Fibroblast of skin of back (primary cell): ENCODE measurements around the gene GPNMB.

Source experiments
- DNase-seq: peaks from one replicate; pipeline ENCODE4 v3.0.0-alpha.2; 2013

The GPNMB gene

DNA sequence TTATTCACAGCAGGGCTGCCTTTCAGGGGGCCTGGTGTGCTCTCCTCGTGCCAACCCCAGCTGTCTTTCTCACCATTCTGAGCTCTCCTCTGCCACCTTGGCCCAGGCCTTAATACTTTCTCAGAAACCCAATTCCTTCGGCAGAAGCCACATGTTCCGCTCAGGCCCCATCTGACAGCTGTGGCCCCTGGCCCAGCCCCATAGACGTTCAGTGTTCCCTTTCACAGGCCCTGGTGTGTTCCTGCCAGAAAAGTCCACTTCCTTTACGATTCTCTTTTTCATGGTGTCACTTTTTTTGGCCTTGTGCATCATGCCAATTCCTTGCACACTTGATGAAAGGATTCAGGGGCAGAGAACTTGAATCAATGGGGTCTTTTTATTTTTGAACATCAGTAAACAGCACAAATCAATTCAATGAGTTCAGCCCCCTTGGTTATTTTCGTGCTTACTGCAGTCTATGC lies 15.9 kb upstream of the GPNMB start:
- DNase-seq: no peak

DNA sequence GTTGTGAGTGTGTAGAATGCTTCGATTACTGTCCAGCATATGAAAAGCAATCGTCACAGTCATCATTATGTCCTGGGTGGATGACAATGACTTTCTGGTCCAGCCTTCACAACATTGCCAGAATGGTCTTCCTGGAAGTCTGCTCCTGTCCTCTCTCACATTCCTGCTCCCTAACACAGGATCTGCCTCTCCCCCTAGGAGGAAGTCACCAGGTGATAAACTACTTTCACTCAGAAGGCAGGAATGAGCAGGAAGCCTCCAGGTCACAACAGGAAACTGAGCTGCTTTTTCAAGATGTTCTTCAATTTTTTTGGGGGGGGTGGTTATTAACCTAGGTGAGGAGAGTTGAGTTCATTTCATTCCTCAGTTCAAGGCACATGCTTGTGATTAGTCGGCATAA lies 13.6 kb upstream of the GPNMB start:
- no peak for DNase-seq

DNA sequence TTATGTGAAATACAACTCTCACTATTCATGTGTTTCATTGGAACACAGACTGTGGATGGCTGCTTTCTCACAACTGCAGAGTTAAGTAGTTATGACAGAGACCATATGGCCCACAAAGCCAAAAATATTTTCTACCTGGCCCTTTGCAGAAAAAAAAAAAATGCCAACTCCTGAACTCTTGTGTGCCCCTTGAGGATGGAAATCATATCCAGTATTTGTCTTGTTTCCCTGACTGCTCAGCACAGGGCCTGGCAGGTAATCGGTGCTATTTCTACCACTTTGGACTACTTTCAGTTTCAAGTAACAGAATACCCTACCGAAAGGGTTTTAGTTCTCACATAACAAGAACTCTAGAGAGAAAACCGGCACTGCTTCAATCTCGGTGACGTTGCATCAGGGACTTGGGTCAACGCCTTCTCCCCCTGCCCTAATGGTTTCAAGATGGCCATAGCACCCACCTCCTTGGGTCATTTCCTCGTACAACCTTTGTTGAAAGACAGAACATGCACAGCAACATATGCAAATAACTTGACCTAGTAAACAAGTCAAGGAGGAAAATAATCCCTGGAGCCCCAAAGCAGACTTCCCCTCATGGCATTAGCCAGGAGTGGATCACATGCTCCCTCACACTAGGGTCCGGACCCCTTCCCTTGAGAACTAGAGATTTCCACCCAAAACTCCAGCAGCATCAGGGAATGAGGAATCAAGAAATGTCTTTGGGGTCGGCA lies 11.8 kb upstream of the GPNMB start:
- no peak for DNase-seq

DNA sequence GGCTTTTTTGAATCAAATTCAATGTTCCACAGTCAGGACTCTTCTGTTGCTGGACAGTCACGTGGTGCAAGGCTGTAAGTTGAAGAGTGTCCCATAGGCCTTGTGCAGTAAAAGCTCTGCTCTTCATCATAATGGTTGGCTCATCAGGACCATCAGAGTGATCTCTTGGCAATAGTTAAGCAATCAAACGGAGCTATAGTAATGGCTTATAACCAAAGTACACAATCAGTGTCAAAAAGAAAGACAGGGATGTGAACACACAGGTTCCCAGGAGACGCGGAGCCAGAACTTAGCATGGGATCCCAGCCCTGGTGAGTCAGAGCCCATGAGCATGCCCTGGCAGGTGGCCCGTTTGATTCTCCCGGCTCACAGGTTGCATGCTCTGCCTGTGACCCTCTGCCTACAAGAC lies 10.8 kb upstream of the GPNMB start:
- no peak for DNase-seq

DNA sequence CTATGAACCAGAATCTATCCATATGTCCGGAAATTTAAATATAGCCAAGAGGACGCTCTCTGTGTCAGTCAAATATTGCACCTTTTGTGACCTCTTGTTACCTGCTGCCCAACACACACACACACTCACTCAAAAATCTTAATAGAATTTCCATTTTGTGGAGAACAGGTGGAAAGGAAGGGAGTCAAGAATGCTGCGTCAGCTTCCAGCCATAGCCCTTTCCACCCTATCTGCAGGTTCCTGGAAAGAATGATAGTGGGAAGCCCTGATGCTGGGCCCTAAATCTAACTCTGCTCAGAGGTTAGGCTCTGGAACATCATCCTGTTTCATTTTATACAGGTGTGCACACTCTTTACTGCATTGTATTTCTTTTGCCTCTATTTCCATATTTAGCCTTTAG lies 9.6 kb upstream of the GPNMB start:
- no peak for DNase-seq

DNA sequence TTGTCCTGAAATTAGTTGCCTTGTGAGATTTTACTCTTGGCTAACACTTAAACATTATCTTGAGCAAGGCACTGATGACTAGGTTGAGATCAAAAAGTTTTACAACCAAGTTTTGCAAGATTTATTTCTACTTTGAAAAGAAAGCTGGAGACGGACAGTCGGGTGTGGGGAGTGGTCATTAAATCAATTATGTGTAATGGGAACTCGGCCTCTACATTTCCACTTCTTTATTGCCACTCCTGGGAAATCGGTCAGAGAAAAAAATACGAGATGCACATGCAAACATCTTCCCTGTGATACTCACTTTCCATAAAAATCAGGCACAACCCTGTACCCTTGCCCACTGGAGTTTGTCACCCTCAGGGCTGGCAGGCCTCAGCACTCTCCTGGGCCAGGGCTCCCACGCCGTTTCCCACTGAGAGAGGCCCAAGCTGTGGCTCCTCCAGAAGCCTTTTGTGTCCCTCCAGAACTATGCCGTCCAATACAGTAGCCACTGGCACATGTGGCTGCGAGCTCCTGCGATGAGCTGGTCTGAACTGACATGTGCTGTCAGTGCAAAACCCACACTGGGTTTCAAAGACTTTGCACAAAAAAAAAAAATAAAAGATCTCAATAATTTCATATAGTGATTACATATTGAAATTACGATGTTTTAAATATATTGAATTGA lies 7.5 kb upstream of the GPNMB start:
- DNase-seq: no peak

DNA sequence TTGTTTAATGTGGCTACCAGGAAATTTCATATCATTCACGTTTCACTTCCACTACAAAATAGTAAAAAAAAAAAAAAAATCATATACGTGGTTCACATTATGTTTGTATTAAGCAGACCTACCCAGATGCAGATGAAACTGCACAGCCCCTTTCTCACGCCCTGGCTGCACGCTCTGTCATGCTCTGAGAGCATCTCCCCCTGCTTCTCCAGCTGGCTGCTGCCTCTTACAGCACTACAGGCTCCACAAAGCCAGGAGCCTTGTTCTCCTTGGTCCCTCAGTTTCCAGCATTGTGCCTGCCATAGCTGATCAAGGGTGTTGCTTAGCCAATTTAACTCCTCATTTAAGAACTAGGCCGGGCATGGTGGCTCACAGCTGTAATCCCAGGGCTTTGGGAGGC lies 6.9 kb upstream of the GPNMB start:
- DNase-seq: no peak

DNA sequence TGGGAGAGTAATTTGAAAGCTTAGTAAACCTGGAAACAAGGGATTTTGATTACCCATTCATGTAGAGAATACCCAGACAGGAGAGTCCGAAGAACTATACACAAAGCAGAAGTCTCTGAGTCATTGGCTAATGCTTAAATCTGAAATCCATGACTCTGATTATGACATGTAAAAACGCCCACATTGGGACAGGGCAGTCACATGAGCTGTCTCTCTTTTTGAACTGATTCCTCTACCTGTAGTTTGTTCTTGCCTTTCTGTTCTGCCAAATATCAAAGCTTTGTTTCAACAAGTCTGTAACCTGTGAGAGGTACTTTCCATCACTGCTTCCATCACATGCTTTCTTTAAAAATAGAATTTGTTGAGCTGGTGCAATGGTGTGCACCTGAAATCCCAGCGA lies 4.3 kb upstream of the GPNMB start:
- no peak for DNase-seq

DNA sequence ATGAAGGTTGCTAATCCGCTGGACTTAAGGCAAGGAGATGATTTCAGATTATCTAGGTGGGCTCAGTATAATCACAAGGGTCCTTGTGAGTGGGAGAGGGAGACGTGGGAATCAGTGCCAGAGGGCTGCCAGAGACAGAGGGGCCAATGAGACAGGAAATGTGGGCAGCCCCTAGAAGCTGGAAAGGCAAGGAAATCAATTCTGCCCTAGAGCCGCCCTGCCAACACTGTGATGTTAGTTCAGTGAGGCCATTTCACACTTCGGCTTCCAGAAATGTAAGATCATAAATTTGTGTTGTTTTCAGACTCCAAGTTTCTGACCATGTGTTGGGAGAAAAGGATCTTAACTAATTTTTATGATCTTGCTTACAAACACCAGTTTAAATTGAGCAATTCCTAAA lies 3.6 kb upstream of the GPNMB start:
- no peak for DNase-seq

DNA sequence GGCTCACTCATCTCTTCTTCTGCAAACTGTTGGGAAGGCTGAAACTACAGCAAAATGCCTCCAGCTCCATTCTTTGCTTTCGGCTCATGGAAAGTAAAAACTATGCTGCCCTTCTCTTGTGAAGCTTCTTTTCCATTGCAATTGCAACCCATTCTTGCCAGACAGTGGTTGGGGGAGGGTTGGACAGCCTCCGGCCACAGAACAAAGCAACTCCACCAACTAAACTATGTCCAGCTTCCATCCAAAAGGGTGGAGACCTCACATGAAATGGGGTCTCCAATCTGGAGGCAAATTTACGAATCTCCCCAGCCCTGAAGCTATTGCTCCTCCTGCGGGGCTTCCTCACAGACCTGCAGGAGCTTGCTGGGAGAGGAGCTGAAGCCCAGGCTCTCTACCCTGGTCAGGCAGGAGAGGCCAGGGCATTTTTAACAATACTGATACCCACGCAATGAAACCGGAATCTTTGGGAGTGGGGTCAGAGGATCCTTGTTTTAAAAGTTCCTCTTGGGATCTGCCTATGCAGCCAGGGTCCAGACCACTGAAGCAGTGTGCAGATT lies 549 bp downstream of the GPNMB start:
- no peak for DNase-seq

DNA sequence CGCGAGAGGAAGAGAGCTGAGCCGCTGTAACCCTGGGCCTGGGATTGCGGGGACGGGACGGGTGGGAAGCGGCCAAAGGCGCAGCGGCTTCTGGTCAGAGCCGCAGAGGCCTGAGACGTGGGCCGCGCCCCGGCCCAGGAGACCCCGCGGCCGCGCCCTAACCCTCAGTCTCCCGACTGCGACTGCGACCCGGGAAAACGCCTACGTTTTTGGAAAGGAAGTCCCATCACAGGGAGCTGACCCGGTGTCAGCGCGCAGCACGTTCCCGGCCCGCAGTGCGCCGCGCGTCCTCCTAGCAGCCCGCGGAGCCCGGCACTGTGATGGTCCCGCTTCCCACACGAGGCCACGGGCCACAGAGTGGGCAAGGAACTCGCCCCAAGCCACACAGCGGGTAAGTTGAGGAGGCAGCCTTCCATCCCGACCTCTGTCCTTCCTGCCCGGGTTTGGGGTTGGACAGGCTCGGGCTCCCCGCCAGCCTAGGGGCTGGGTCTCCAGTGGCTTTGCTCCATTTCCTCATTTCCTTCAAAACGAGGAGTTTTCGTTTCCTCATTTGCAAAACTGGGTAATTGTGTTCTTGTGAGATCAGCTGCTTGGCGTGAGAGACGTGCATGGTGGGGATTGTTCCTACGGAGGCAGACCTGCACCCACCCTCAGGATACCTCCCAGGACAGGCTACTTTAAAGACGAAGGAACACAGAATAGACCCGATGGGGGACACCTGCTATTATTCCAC lies 1.2 kb downstream of the GPNMB start:
- DNase-seq: peak; percentile 19

DNA sequence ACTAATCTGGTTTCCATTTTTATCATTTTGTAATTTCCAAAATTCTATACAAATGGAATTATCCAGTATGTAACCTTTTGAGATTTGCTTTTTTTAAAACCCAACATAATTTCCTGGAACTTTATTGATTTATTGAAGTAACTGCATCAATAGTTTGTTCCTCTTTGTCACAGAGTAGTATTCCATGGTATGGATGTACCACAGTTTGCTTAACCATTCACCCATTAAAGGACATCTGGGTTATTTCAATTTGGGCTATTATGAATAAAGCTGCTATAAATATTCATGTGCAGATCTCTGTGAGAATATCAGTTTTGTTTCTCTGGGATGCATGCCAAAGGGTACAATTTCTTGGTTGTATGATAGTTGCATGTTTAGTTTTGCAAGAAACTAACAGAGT lies 2.9 kb downstream of the GPNMB start:
- DNase-seq: no peak

DNA sequence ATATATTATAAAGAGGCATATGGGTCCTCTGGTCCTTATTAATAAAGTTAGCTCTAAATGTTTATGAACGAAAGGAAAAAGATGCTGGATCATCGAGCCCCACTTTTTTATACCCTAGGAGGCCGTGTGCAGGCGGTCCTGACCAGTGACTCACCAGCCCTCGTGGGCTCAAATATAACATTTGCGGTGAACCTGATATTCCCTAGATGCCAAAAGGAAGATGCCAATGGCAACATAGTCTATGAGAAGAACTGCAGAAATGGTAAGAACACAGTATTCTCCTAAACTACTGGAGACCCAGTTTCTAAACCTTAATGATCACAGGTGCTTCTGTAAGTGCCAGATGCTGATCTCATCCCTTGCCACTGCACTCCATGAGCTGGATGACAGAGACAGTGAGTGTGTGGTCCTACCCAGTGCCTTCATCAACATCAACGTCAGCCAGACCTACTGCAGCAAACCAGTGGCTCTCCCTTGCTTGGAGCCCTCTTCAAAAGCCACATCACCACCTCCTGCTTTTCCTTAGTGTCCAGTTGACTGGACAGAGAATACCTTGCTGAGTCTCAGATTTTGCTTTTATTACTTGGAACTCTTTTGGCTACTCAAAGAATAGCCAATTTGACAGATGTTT lies 7.6 kb downstream of the GPNMB start:
- DNase-seq: no peak

DNA sequence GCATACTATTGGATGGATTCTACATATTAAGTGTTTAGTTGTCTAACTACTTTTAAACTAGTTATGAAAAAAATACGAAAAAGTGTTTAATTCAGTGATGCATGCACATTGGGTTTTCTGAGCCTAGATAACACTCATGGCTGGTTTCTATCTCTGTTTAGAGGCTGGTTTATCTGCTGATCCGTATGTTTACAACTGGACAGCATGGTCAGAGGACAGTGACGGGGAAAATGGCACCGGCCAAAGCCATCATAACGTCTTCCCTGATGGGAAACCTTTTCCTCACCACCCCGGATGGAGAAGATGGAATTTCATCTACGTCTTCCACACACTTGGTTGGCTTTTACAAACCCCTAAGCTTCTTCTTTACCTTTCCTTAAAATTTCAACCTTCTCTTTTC lies 10.2 kb downstream of the GPNMB start:
- no peak for DNase-seq

DNA sequence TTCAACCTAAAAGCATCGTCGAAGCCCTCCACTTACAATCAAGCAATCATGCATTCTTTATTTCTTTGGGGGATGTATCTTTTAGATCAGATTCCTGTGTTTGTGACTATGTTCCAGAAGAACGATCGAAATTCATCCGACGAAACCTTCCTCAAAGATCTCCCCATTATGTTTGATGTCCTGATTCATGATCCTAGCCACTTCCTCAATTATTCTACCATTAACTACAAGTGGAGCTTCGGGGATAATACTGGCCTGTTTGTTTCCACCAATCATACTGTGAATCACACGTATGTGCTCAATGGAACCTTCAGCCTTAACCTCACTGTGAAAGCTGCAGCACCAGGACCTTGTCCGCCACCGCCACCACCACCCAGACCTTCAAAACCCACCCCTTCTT lies 13.8 kb downstream of the GPNMB start:
- no peak for DNase-seq

DNA sequence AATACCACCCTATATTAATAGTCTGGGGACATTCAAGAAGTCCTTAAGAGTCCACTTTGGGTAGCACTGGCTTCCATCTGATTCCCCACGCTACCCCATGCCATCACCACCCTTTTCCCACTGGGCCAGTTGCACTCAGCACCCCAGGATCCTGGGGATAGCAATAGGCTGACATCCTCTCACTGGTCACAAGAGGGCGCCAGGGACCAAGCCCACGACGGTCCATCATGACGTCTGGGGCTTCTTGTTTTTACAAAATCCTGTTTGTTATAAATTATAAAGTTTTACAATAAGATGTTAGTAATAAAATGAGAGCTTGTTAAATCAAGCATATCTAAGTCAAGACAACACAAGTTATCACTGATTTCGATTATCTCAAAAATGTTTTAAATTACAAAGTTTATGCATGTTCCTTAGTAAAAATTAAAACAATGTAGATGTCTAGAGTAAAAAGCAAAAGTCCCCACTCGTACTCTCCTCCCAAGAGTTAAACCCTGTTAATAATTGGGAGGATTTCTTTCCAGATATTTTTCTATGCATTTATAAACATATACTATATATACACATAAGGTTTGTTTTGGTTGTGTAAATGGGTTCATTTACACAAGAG lies 15.4 kb downstream of the GPNMB start:
- peak; percentile 67 for DNase-seq

DNA sequence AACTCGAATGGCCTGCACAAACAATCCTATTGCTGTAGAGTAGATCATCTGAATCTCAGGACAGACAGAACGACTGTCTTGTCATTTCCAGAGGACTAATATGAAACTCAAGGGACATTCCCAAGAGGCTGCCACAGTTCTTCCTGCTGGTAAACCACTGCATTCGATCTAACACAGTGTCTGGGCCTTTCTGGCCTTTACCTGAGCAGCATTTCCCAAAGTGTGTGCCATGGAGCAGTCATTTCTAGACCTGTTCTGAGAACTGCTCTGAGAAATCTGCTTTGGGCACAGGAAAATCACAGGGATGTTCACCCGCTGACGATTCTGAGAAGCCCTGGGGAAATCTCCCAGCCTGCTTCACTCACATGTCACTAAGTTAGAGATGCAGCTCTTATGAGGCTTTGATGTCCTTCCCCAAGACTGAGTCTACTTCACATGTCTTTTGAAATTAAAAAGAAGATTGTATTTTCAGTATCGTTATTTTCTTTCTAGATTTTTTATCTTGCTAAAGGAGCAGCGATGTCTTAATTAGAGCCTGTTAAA lies 18.4 kb downstream of the GPNMB start:
- no peak for DNase-seq

DNA sequence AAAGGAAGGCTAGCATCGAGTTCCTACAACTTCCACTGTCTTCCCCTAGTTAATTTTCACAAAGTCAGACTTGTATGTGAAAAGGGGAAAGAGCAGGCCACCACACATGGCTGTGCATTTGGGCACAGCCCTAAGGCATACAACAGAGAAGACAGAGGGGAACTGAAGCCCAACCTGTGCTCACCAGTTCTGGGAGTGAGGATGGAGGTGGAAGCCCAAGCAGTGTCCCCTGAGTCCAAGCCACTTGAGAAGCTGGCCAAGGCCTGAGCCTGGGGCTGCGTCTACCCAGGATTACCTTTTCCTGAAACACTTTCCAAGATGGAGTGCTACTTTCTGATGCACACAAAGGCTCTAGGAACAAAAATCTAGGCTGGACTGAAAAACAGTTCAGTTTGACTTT lies 20.3 kb downstream of the GPNMB start:
- no peak for DNase-seq

DNA sequence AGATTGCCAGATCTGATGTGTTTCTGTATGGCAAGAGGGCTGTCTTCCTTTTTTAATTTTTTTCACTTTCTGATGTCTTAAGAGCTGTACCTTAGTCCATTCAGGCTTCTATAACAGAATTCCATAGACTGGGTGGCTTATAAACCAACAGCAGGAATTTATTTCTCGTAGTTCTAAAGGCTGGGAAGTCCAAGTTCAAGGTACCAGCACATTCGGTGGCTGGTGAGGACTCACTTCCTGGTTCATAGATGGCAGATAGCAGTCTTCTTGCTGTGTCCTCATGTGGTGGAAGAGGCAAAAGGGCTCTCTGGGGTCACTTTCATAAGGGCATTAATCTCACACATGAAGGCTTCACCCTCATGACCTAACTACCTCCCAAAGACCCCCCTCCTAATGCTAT lies 20.8 kb downstream of the GPNMB start:
- no peak for DNase-seq

DNA sequence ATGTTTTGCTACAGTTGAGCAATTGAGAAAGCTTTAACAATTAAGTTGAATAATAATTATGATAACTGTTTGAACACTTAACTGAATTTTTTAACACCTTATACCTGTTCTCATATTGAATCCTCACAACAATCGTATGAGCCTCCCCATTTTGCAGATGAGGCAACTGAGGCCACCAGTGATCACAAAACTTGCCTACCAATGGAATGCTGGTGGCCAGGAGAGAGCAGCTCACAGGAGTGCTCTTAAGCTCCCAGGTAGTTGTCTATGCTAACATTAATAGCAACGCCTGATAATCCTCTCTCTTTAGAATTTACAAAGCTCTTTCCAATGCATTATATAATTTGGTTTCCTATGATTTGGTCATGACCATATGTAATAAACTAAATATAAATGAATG lies 21.6 kb downstream of the GPNMB start:
- no peak for DNase-seq

DNA sequence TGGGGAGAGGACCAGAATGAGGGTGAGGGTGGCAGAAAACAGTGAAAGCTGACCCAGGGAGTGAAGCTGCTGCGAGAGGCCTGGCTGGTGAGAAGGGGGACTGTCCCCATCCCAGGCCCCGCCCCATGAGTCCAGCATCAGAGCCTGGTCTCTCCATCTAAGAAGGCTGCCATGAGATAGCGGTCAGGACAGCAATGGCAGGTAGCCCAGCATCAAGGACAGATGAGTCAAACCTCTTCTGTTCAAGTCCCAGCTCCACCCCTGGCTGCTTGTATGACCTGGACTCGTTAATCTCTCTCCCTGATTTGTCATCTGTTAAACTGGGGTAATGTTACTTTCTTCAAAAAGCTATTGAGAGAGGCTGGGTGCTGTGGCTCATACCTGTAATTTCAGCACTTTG lies 22.2 kb downstream of the GPNMB start:
- no peak for DNase-seq

DNA sequence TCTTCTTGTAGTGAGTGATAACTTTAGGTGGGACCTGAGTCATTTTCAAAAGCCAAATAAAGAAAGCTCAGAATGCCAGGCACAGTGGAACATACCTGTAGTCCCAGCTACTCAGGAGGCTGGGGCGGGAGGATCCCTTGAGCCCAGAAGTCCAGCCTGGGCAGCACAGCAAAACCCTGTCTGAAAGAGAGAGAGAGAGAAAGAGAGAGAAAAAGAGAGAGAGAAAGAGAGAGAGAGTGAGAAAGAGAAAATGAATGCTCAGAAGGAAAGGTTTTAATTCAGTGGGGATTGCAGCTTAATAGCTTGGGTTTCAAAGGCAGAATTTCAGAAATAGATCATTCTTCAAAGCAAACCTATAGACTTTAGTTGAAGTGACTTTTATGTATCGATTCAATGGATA lies 25.7 kb downstream of the GPNMB start:
- no peak for DNase-seq
